Peyer's patch (tissue), 4 donors: ENCODE data around the gene CEACAM5.

Source experiments
- POLR2A ChIP-seq, 2 donors: fragments of 450-650 bp; IDR thresholded peaks; one replicate each; pipeline ENCODE4 v1.5.1; 2017; ENCODE audit warnings: antibody characterized with exemption in 2 of 2, mild to moderate bottlenecking in 2 of 2, moderate library complexity in 2 of 2
- TF ChIP-seq, protein P1 (sequence below), 6 experiments: fragments of 450-650 bp in 4 of 6; fragments of 200-600 bp in 2 of 6; sonication (generic) in 1 of 6; IDR thresholded peaks; one replicate each; pipeline ENCODE4 v1.5.1; 2017 to 2019; ENCODE audit warnings: antibody characterized with exemption in 6 of 6, mild to moderate bottlenecking in 3 of 6, moderate library complexity in 1 of 6

- TF ChIP-seq POLR2A (IDR thresholded peaks at IDR 0.05), result no peak
- TF ChIP-seq, protein P1, sequence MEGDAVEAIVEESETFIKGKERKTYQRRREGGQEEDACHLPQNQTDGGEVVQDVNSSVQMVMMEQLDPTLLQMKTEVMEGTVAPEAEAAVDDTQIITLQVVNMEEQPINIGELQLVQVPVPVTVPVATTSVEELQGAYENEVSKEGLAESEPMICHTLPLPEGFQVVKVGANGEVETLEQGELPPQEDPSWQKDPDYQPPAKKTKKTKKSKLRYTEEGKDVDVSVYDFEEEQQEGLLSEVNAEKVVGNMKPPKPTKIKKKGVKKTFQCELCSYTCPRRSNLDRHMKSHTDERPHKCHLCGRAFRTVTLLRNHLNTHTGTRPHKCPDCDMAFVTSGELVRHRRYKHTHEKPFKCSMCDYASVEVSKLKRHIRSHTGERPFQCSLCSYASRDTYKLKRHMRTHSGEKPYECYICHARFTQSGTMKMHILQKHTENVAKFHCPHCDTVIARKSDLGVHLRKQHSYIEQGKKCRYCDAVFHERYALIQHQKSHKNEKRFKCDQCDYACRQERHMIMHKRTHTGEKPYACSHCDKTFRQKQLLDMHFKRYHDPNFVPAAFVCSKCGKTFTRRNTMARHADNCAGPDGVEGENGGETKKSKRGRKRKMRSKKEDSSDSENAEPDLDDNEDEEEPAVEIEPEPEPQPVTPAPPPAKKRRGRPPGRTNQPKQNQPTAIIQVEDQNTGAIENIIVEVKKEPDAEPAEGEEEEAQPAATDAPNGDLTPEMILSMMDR (IDR thresholded peaks at IDR 0.05), result peak; percentile 47 to 74 (median 68)
Measured at GRCh38 chr19:41753936-41754529, 45.6 kb downstream of the CEACAM5 start.
